SKM-1 treated with dmso at 0.1 percent for 144 hours (cell line): ENCODE results near the gene TBC1D19.
"Not testable (repeated sequence)": the region's sequence is repeated elsewhere in the genome, so short reads cannot be mapped to it uniquely, and the experiment has no call there.

Experiments
- DNase-seq: peaks from one replicate; lab custom pipeline; 2025; ENCODE audit not compliant: unreplicated experiment; lab: John Stamatoyannopoulos, UW

Gene TBC1D19, protein sequence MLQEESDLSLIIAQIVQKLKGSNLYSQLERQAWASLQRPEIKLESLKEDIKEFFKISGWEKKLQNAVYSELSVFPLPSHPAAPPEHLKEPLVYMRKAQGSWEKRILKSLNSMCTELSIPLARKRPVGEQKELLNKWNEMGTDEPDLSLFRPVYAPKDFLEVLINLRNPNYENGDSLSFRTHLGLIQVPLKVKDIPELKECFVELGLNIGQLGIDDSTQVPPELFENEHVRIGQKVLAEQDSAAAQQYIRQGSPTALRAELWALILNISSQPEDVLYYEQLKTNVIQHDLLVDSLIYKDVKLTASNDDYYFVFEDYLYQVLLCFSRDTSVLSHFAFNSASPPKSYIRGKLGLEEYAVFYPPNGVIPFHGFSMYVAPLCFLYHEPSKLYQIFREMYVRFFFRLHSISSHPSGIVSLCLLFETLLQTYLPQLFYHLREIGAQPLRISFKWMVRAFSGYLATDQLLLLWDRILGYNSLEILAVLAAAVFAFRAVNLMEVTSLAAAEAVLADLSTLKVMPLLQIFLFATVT

DNA sequence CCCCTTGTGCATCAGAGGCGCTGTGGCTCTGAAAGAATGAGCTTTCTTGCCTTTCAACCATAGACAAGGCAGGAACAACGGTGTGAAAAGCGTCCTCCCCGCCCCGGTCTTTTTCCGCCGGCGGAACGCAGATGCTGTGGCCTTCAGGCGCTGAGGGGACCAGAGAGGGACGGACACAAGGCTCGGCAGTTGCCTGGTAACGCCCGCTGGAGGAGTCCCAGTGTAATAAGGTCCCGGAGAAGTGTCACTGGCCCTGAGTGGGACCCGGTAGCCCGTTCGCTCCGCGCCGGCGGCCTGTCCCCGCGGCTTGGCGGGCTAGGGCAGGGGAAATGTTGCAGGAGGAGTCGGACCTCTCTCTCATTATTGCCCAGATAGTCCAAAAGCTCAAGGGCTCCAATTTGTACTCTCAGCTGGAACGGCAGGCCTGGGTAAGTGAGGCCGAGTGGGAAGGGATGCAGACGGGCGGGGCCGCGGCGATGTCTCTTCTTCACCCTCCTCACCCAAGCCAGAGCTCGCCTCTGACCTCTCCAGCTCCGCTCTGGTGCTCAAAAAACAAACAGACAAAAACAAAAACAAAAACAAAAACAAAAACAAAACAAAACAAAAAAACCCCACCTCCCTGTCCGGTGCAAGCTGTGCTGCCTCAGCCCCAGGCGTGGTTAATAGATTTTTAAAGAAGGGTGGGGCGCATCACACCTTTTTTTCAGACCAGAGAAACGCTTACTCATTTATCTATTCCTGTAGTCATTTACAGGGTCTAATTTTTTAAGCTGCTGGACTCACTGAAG is at the start of gene TBC1D19:
TBC1D19 (plus strand) TSS at position 220 of the 788 bp plus-strand sequence; CDS start at position 330, 110 bp downstream.
- peak; percentile 88 for DNase-seq

DNA sequence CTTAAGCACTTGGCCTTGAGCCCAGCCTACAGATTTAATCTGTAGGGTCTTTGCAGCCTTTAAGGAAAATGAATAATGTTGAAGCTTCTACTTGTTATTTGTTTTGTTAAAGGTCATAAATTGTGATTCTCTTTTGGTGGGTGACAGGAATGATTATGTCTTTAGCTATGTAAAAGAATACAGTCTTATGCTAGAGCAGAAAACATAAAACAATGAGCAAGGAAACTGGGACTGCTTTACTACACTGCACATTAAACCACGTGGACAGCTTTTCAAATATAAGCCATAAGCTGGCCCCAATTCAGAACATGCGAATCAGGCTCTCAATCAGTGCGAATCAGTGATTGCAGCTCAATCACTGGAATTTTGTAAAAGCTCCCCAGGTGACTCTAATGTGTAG is 40.9 kb upstream of the TBC1D19 start:
- no peak for DNase-seq

DNA sequence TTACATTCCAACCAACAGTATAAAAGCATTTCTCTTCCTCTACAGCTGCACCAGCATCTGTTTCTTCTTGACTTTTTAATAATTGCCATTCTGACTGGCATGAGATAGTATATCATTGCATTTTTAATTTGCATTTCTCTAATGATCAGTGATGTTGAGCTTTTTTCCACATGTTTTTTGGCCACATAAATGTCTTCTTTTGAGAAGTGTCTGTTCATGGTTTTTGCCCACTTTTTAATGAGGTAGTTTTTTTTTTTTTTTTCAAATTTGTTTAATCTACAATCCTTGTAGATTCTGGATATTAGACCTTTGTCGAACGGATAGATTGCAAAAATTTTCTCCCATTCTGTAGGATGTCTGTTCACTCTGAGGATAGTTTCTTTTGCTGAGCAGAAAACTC is 39.5 kb upstream of the TBC1D19 start:
- no peak for DNase-seq

GRCh38 chr4:26548379-26548778 is 35.5 kb upstream of the TBC1D19 start:
- not testable (repeated sequence) for DNase-seq

GRCh38 chr4:26557164-26557563 is 26.7 kb upstream of the TBC1D19 start:
- DNase-seq: no peak

GRCh38 chr4:26558166-26558895 is 25.6 kb upstream of the TBC1D19 start:
- DNase-seq: no peak

DNA sequence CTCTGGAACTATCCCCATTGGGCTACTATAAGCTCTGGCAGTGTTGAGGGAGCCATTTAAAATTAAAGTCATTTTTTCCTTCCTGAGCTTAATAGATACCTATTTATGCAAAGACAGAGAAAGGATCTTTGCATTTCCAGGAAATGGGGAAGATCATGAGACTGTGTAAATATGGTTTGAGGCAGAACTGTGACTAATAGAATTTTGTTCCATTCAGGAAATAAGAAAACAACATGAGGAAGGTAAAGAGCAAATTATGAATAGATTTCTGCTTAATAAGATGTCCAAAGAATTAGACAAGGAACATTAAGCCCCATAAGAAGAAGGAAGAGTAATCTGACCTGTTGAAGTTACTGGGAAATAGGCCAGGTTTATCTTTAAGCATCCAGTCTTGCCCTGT is 17.8 kb upstream of the TBC1D19 start:
- no peak for DNase-seq

- DNase-seq: no peak
These were observed 15.4 kb upstream of the TBC1D19 start for GRCh38 chr4:26568446-26568994.

- DNase-seq: no peak
These were observed 13.3 kb upstream of the TBC1D19 start for GRCh38 chr4:26570596-26570995.

DNA sequence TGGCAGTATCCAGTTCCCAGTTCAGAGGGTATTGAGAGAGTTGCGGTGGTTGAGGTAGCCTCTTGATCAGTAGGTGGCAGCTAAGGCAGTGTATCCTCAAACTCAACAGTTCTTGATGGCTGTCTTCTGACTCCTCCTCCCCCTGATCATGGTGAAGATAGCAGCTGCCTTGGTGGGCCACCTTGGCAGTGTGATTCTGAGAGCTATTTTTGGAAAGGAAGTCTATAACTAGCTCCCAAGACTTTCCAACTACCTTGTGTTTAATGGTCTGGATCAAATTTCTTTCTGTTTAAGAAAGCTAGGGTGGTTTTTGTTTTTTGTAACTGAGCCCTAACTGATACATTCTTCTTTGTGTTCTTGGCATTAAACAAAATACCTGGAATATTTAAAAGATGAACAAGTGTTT is 10.5 kb upstream of the TBC1D19 start:
- DNase-seq: no peak

DNA sequence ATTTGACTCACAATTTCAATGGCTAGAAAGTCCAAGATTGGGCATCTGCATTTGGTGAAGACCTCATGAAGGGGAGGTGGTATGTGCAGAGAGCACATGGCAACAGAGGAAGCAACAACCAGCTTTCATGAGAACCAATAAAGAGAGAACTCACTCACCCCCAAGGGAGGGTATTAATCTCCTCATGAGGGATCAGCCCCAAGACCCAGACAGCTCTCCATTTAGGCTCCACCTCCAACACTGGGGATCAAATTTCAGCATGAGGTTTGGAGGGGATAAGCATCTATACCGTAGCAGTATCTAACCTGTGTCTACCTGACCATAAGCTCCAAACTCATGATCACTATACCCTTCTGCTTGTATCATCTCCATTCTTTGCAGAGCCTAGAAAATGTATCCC is 9.3 kb upstream of the TBC1D19 start:
- DNase-seq: no peak

GRCh38 chr4:26576231-26576739 is 7.6 kb upstream of the TBC1D19 start:
- DNase-seq: no peak

GRCh38 chr4:26577066-26577465 is 6.8 kb upstream of the TBC1D19 start:
- DNase-seq: no peak

- no peak for DNase-seq
These were observed 4.7 kb upstream of the TBC1D19 start for GRCh38 chr4:26579169-26579568.

- not testable (repeated sequence) for DNase-seq
These were observed 2.5 kb upstream of the TBC1D19 start for GRCh38 chr4:26581341-26581740.

DNA sequence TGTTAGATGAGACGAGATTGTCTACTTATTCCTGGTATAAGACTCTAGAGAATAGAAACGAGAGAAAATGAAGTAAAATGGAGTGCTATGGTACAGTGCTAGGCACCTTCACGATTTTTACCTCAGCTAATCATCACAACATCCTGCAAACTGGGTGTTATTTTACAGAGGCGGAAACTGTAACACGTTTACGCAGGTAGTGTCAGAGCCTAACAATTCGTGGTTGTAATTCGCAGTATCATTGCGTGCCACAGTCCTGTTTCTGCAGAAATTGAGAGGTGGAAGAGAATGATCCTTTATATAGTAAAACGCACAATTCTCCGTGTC is 383 bp upstream of the TBC1D19 start:
- peak; percentile 62 for DNase-seq

- DNase-seq: no peak
These were observed 841 bp downstream of the TBC1D19 start for GRCh38 chr4:26584725-26585124.

- no peak for DNase-seq
These were observed 5.8 kb downstream of the TBC1D19 start for GRCh38 chr4:26589705-26590104.

GRCh38 chr4:26590639-26591038 is 6.8 kb downstream of the TBC1D19 start:
- no peak for DNase-seq

GRCh38 chr4:26593557-26593956 is 9.7 kb downstream of the TBC1D19 start:
- not testable (repeated sequence) for DNase-seq

DNA sequence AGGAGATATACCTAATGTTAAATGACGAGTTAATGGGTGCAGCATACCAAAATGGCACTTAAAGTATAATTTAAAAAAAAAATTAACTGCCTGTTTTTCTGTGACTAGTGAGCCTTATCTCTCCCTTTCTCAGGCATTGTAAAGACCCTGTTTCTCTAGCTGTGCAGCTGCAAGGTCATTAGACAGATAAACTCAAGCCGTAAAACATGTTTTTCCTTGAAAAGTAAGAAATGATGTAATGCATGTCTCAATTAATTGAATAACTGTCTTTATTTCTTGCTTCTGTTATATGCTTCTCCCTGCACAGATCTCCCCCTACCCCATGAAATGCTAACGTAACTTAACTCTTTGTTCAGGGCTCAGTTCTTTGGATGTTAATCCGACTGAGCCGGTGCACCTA is 10.5 kb downstream of the TBC1D19 start:
- no peak for DNase-seq
